H1 (cell line): ENCODE results near the gene CACNA1D. TPM values are rescaled to one million over a fixed set of nuclear protein-coding genes. Genes with fewer than 3 reads are reported as not detected.

ENCODE experiments used
- CTCF ChIA-PET: fragments of 300-600 bp; sonication (Branson Sonifier 250); formaldehyde crosslinking; loops from one replicate; lab custom pipeline; 2021; ENCODE audit not compliant: partially characterized antibody; lab: Charles Lee
- POLR2A ChIA-PET: fragments of 300-600 bp; sonication (Branson Sonifier 250); formaldehyde crosslinking; loops from one replicate; lab custom pipeline; 2021; ENCODE audit warnings: inconsistent platforms; ENCODE audit not compliant: partially characterized antibody; lab: Charles Lee
- DNase-seq, 2 experiments: peaks; one replicate each; pipeline versions ENCODE4 v3.0.0 to v3.0.0-alpha.2; 2010 to 2022; ENCODE audit warnings: low spot score in 2 of 2, low read depth in 1 of 2, mixed read lengths in 1 of 2
- FAIRE-seq: peaks from 2 replicates; lab custom pipeline; 2011; peaks lifted over from hg19 to GRCh38; lab: Jason Lieb, UNC
- H2AFZ ChIP-seq: 2 replicates; pipeline ENCODE4 v1.8.1; 2012; ENCODE audit warnings: low read length, inconsistent platforms
- H2AK5ac ChIP-seq: 2 replicates; pipeline ENCODE4 v1.6.1; 2013; ENCODE audit warnings: low read depth, low read length
- H2BK120ac ChIP-seq: replicated peaks from 2 replicates; pipeline ENCODE3; 2013; ENCODE audit warnings: low read depth, low read length, inconsistent platforms
- H2BK12ac ChIP-seq: 2 replicates; pipeline ENCODE4 v1.6.1; 2013; ENCODE audit warnings: low read depth, low read length
- H2BK15ac ChIP-seq: 2 replicates; pipeline ENCODE4 v1.6.1; 2013; ENCODE audit warnings: low read length
- H2BK20ac ChIP-seq: 2 replicates; pipeline ENCODE4 v1.6.1; 2013; ENCODE audit warnings: low read length
- H2BK5ac ChIP-seq: 2 replicates; pipeline ENCODE4 v1.6.1; 2013; ENCODE audit warnings: low read depth, low read length
- H3K14ac ChIP-seq: 2 replicates; pipeline ENCODE4 v1.6.1; 2013; ENCODE audit warnings: inconsistent platforms; ENCODE audit not compliant: insufficient read length
- H3K18ac ChIP-seq: 2 replicates; pipeline ENCODE4 v1.6.1; 2013; ENCODE audit warnings: low read length; ENCODE audit errors: extremely low read depth
- H3K23ac ChIP-seq: 2 replicates; pipeline ENCODE4 v1.6.1; 2013; ENCODE audit warnings: inconsistent platforms; ENCODE audit not compliant: insufficient read length
- H3K23me2 ChIP-seq: 2 replicates; pipeline ENCODE4 v1.6.1; 2013; ENCODE audit warnings: low read depth, low read length
- H3K27ac ChIP-seq: 2 replicates; pipeline ENCODE4 v1.6.1; 2011; ENCODE audit warnings: low read depth, low read length, inconsistent platforms
- H3K27me3 ChIP-seq, 4 experiments: replicated peaks in 1 of 4; 1 replicate in 1 of 4; 2 replicates in 3 of 4; pipeline versions ENCODE4 v1.6.1 to v1.8.1; 2011 to 2013; ENCODE audit warnings: low read length in 3 of 4, mild to moderate bottlenecking in 3 of 4, inconsistent platforms in 2 of 4, mixed read lengths in 2 of 4, moderate library complexity in 1 of 4; ENCODE audit not compliant: control insufficient read depth in 3 of 4, insufficient read depth in 3 of 4; ENCODE audit errors: extremely low read depth in 1 of 4
- H3K36me3 ChIP-seq, 4 experiments: 2 replicates each; pipeline versions ENCODE4 v1.6.1 to v1.8.1; 2011 to 2013; ENCODE audit warnings: mild to moderate bottlenecking in 4 of 4, low read length in 3 of 4, moderate library complexity in 2 of 4, control low read depth in 1 of 4, inconsistent platforms in 1 of 4; ENCODE audit not compliant: insufficient read depth in 4 of 4, control insufficient read depth in 2 of 4
- H3K4ac ChIP-seq: replicated peaks from 2 replicates; pipeline ENCODE3; 2013; ENCODE audit warnings: low read length, low read depth, mixed read lengths, inconsistent platforms; ENCODE audit not compliant: insufficient read length
- H3K4me1 ChIP-seq, 4 experiments: replicated peaks in 1 of 4; 1 replicate in 1 of 4; 2 replicates in 3 of 4; pipeline versions ENCODE4 v1.6.1 to v1.8.1; 2011 to 2013; ENCODE audit warnings: low read length in 3 of 4, inconsistent platforms in 2 of 4, mixed read lengths in 1 of 4; ENCODE audit not compliant: insufficient read depth in 4 of 4, control insufficient read depth in 3 of 4
- H3K4me2 ChIP-seq, 2 experiments: 2 replicates each; pipeline versions ENCODE4 v1.6.1 to v1.8.1; 2011 to 2013; ENCODE audit warnings: low read depth in 2 of 2, low read length in 2 of 2, control low read depth in 1 of 2, inconsistent platforms in 1 of 2, mild to moderate bottlenecking in 1 of 2; ENCODE audit not compliant: insufficient read depth in 1 of 2
- H3K4me3 ChIP-seq, 4 experiments: fragments of 200-600, 300-600 bp in 1 of 4; sonication (generic), shearing (Covaris generic), sonication (Bioruptor Twin) in 1 of 4; 2 replicates each; pipeline versions ENCODE4 v1.5.1 to v1.8.1; 2011 to 2016; ENCODE audit warnings: low read length in 4 of 4, low read depth in 3 of 4, control low read depth in 2 of 4, inconsistent platforms in 2 of 4, mild to moderate bottlenecking in 2 of 4, mixed read lengths in 1 of 4, moderate library complexity in 1 of 4; ENCODE audit not compliant: insufficient read depth in 2 of 4; ENCODE audit errors: extremely low read depth in 1 of 4
- H3K56ac ChIP-seq: replicated peaks from 2 replicates; pipeline ENCODE3; 2013; ENCODE audit warnings: low read depth, mild to moderate bottlenecking, mixed read lengths, low read length, inconsistent platforms; ENCODE audit not compliant: insufficient read length
- H3K79me1 ChIP-seq: 2 replicates; pipeline ENCODE4 v1.6.1; 2013; ENCODE audit warnings: low read depth, low read length, control low read depth
- H3K79me2 ChIP-seq, 2 experiments: 2 replicates each; pipeline versions ENCODE4 v1.6.1 to v1.8.1; 2012 to 2013; ENCODE audit warnings: low read length in 2 of 2, mild to moderate bottlenecking in 2 of 2, inconsistent platforms in 1 of 2; ENCODE audit not compliant: insufficient read depth in 2 of 2, control insufficient read depth in 1 of 2
- H3K9ac ChIP-seq, 4 experiments: replicated peaks in 1 of 4; 1 replicate in 1 of 4; 2 replicates in 3 of 4; pipeline versions ENCODE4 v1.6.1 to v1.8.1; 2011 to 2013; ENCODE audit warnings: low read depth in 3 of 4, low read length in 3 of 4, control low read depth in 2 of 4, mild to moderate bottlenecking in 2 of 4, moderate library complexity in 2 of 4, inconsistent platforms in 1 of 4; ENCODE audit errors: extremely low read depth in 1 of 4
- H3K9me3 ChIP-seq, 2 experiments: 2 replicates each; pipeline versions ENCODE4 v1.6.1 to v1.8.1; 2012 to 2013; ENCODE audit warnings: mild to moderate bottlenecking in 2 of 2, moderate library complexity in 2 of 2, control low read depth in 1 of 2, inconsistent platforms in 1 of 2, low read depth in 1 of 2, low read length in 1 of 2, mixed read lengths in 1 of 2; ENCODE audit not compliant: insufficient read depth in 2 of 2
- H4K20me1 ChIP-seq, 2 experiments: replicated peaks in 1 of 2; 2 replicates each; pipeline versions ENCODE3 to v1.8.1; 2011 to 2013; ENCODE audit warnings: inconsistent platforms in 2 of 2, low read length in 2 of 2, mild to moderate bottlenecking in 1 of 2; ENCODE audit not compliant: insufficient read depth in 2 of 2, control insufficient read depth in 1 of 2
- H4K5ac ChIP-seq: 2 replicates; pipeline ENCODE4 v1.6.1; 2013; ENCODE audit warnings: low read length, low read depth, mixed read lengths, inconsistent platforms; ENCODE audit not compliant: insufficient read length
- H4K8ac ChIP-seq: 2 replicates; pipeline ENCODE4 v1.8.0; 2013; ENCODE audit warnings: mild to moderate bottlenecking, moderate library complexity, low read length, inconsistent platforms; ENCODE audit not compliant: insufficient read depth; ENCODE audit errors: extremely low read depth
- H4K91ac ChIP-seq: replicated peaks from 2 replicates; pipeline ENCODE3; 2013; ENCODE audit warnings: low read length, mixed read lengths, inconsistent platforms; ENCODE audit not compliant: insufficient read length
- KDM1A ChIP-seq: fragments of 200-600, 300-600 bp; sonication (generic); IDR thresholded peaks from 2 replicates; pipeline ENCODE4 v1.7.1; 2016; ENCODE audit warnings: mild to moderate bottlenecking, low read length, borderline replicate concordance
- KDM5A ChIP-seq: fragments of 200-600 bp; IDR thresholded peaks from 2 replicates; pipeline ENCODE4 v1.7.1; 2012; ENCODE audit warnings: mild to moderate bottlenecking, low read length, inconsistent platforms, mixed read lengths
- POLR2AphosphoS5 ChIP-seq: IDR thresholded peaks from 2 replicates; pipeline ENCODE4 v1.6.1; 2011; ENCODE audit warnings: low read depth, low read length
- TAF7 ChIP-seq: optimal IDR thresholded peaks from 2 replicates; pipeline ENCODE3; 2011; ENCODE audit warnings: low read depth, mild to moderate bottlenecking, inconsistent platforms, low read length, moderate library complexity, borderline replicate concordance
- TEAD4 ChIP-seq: IDR thresholded peaks from 2 replicates; pipeline ENCODE4 v1.6.1; 2012; ENCODE audit warnings: low read depth, low read length, inconsistent platforms, mixed read lengths
- WGBS, 2 experiments: shearing (Covaris generic) in 1 of 2; methylation state at CpG; one replicate each; pipeline versions ENCODE4 v1.1.6 to v1.1.7; 2013 to 2015; ENCODE audit warnings: low lambda C conversion rate in 2 of 2, mixed read lengths in 2 of 2, inconsistent platforms in 1 of 2, low coverage in 1 of 2, missing lambda C conversion rate in 1 of 2; ENCODE audit not compliant: insufficient replicate concordance in 2 of 2, insufficient coverage in 1 of 2, insufficient read length in 1 of 2; ENCODE audit errors: extremely low coverage in 1 of 2, missing lambda C conversion rate in 1 of 2; 5-methylcytosine and 5-hydroxymethylcytosine counted together
- polyA plus RNA-seq, 7 experiments: library from polyadenylated mRNA; depleted of rRNA in 3 of 7; stranded (reverse) in 5 of 7; unstranded in 2 of 7; fragments of >200 nt in 5 of 7; fragments of 200-250 nt in 2 of 7; gene quantifications; 1 replicate in 5 of 7; 2 replicates in 1 of 7; 4 replicates in 1 of 7; pipeline versions ENCODE4 v1.2.1 to v1.2.3, GENCODE V29; 2011 to 2013; ENCODE audit warnings: missing spikeins in 2 of 7, mixed read lengths in 2 of 7
- total RNA-seq: library from RNA; stranded (reverse); fragmentation: NEBNext Ultra II Directional; extraction: Animal tissue kit (Norgen Biotek cat#: 25700); gene quantifications from 2 replicates; pipeline ENCODE4 v1.2.1, GENCODE V29; 2021

Gene CACNA1D
- total and polyA plus RNA-seq, 2 of the 8 experiments (the other 6 are each of a cell fraction or from before 2014, with no cell fraction given): 2.0 to 2.9 TPM

DNA sequence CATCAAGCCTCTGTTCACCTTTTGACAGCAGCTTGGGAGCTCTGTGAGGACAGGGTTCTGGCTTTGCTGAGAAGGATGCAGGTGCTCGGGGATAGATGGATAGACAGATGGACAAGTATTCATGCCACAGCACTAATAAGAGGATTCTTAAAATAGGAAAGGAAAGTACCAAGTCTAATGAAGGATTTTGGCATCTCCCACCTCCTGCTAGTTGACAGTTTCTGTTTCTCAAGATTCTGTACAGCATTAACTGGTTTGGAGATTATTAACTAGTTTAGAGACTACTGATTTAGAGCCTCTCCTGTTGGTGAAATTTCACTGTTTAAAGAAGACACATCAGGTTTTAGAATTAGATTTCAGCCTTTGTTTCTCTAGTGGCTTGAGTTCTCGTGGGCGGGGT is 152.3 kb downstream of the CACNA1D start:
- Histone ChIP-seq H2BK15ac (no peak overlapping the region), H2AK5ac (no peak overlapping the region), H3K79me2 (no peaks in the 10 kb centered on the region), H4K91ac (no peak overlapping the region), H4K8ac (no peak overlapping the region), H2BK12ac (no peak overlapping the region), H3K56ac (no peak overlapping the region), H3K27ac (no peak overlapping the region), H2BK5ac (no peak overlapping the region), H3K18ac (no peak overlapping the region), H3K23ac (no peak overlapping the region), H2BK120ac (no peak overlapping the region), H3K27me3 (no peaks in the 10 kb centered on the region; a peak in 2 of 7 replicates), H2AFZ (no peak overlapping the region), H2BK20ac (no peak overlapping the region), H4K5ac (no peak overlapping the region), H4K20me1 (no peaks in the 10 kb centered on the region), H3K79me1 (no peaks in the 10 kb centered on the region), H3K4me1 (0 out of 7 replicates have a peak, but pooled peaks cover 0 to 2% (median 0%) of the 10 kb centered on the region in 4 experiments), H3K9me3 (no peaks in the 10 kb centered on the region), H3K23me2 (no peaks in the 10 kb centered on the region), H3K14ac (no peak overlapping the region), H3K4ac (no peak overlapping the region), H3K4me3 (no peak overlapping the region)
- POLR2A ChIA-PET: interaction anchor here (1.1 kb wide), 1 partner anchor 9 kb away, joined by 3 read pairs; no protein-coding TSS in a partner anchor
- DNase-seq (no peak), FAIRE-seq (no peak)
- WGBS, 2 experiments: 91% methylated on average over 3 of the region's 3 CpGs; no CpG with 5 or more reads in 1 of the 2 experiments
- CTCF ChIA-PET: interaction anchor here (1.2 kb wide), 1 partner anchor 8 kb away, joined by 5 read pairs; no protein-coding TSS in a partner anchor
- TF ChIP-seq TEAD4 (no peak), KDM1A (no peak), KDM5A (no peak), TAF7 (no peak), POLR2AphosphoS5 (no peak)
- TF ChIP-seq, all 59 proteins: peak for 0
- Histone ChIP-seq H3K4me2 (no peak overlapping the region), H3K36me3 (no peaks in the 10 kb centered on the region), H3K9ac (no peak overlapping the region)
